GM12801 (cell line): ENCODE results near the gene ARHGAP26.

Experiments
- TF ChIP-seq, protein P1 (sequence below): IDR thresholded peaks from one replicate; pipeline ENCODE4 v1.5.1; 2011; ENCODE audit warnings: control low read depth; ENCODE audit not compliant: insufficient read length; ENCODE audit errors: extremely low read depth

The ARHGAP26 gene

DNA sequence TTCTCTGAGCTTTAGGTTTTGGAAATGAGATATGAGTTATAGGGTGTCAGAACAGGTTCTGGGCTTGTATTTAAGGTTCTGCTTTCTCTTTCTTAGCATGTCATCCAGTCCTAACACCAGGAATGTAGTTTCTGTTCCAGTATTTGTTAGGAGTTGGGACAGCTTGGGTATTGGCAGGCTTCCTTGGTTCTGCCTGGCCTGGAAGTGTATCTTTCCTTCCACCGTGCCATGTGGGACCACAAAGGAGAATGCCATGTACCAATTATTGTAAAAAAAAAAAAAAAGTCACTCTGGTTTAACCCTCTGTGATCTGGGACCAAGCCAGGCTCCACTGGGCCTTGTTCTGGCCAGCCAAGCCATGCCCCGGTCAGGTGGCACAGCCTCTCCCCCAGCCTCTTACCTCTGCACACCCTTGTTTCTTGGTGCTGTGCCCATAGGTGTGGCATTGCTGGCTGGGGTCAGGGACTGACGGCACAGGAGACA lies 47.8 kb downstream of the ARHGAP26 start:
- TF ChIP-seq, protein P1, sequence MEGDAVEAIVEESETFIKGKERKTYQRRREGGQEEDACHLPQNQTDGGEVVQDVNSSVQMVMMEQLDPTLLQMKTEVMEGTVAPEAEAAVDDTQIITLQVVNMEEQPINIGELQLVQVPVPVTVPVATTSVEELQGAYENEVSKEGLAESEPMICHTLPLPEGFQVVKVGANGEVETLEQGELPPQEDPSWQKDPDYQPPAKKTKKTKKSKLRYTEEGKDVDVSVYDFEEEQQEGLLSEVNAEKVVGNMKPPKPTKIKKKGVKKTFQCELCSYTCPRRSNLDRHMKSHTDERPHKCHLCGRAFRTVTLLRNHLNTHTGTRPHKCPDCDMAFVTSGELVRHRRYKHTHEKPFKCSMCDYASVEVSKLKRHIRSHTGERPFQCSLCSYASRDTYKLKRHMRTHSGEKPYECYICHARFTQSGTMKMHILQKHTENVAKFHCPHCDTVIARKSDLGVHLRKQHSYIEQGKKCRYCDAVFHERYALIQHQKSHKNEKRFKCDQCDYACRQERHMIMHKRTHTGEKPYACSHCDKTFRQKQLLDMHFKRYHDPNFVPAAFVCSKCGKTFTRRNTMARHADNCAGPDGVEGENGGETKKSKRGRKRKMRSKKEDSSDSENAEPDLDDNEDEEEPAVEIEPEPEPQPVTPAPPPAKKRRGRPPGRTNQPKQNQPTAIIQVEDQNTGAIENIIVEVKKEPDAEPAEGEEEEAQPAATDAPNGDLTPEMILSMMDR = no peak

DNA sequence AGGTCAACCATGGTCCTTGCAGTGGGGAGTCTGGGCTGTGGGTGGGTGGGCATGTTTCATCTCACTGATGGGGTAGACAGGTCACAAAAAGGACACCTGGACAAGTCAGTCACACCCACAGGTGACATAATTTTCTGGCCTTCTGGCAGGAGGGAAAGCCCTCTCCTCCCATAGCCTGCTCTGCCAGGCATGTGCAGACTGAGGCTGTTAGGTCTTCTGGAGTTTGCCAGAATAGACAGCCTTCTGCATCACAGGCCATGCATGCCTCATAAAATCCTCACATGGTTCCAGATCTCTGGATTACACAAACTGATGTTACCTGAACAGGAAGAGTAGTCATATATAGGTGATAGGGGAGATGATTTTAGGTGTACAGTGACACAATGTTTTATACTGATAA lies 49.1 kb downstream of the ARHGAP26 start:
- TF ChIP-seq, protein P1 = no peak

DNA sequence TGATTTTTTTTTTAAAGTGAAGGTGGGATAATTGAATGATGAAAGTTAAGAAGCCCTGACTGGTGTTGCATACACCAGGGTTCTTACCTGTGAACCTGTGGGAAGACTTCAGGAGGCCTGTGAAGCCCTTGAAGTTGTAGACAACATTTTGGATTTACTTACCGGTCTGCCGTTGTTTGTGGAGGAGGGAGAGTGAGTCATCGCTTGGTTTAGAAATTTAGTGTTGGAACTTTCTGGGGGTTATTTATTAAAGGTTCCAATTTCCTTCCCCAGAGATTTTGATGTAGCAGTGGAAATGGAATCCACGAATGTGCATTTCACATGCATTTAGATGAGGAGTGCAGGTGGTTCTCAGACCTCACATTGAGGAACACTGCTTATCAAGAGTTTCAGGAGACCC lies 49.6 kb downstream of the ARHGAP26 start:
- TF ChIP-seq, protein P1 = no peak

DNA sequence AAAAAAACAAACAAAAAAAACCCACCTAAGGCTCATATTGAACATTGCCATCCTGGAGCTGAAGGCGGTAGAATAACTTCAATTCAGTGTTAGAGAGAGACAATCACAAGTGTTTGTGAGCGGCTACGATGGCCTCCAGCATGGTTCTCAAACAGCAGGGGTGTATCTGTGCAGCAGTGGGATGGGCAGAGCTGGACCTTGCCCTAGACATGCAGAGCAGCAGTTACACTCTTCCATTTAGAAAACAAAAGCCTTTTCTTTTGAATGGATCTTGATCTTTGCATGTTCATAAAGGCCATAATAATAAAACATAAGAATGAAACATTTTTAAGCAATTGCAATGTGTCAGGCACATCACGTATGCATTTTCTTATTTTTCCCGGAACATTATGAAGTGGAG lies 50.3 kb downstream of the ARHGAP26 start:
- TF ChIP-seq, protein P1 = no peak

GRCh38 chr5:142821034-142821732 lies 51.0 kb downstream of the ARHGAP26 start:
- TF ChIP-seq, protein P1 = no peak

DNA sequence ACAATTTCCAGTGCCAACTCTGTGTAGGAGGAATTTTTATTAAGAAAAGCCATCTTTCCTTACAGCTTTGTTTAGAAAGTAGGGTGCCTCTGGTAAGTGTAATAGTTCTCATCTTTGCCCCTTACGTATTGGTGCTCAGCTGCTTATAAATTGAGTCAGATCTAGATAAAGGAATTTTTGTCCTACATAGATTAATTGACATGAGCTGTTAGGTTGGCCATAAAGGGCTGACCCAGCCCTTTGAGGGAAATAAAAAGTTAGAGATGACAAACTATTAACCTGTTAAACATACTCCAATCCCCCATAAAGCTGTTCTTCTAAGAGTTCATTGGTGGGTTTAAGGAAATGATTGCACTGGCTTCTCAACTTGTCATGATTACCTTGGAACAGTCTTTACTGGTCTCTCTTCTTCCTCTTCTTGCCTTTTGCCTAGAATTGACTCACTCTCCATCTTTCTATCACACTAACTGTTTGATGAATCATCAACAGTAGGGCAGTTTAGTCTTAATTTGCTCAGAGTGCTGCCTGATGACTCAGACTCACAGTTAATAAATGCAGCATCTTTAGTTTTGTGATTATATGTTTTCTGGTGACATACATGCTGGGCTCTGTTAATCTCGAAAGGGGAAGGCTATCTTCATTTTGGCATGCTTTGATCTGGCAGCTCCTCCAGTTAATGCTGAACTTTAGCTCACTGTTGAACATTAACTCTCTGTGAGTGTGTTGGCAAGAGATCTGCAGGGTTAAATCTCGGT lies 51.7 kb downstream of the ARHGAP26 start:
- TF ChIP-seq, protein P1 = no peak

DNA sequence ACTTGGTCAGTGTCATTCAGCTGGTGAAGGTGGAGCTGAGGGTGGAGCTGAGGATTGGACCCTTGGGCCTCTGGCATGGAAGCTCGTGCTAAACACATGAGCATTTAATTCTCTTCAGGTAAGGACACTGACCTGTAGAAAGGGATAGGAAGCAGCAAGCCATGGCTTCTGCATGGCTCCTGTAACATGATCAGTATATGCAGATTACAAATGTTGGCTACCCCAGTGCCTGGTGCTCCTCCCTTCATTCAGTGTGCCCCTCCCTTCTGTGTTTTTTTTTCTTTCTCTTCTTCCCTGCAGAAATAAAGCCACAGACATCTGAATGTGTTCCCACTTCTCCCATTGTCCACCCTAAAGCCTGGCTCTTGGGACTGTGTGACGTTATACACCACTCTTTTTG lies 52.9 kb downstream of the ARHGAP26 start:
- TF ChIP-seq, protein P1 = no peak
